HUDEP-2 (cell line): ENCODE results near the gene SAMD4A.
A peak's percentile ranks its signal among the peaks of the same experiment; 100 is the strongest.

Experiments
- DNase-seq, 76 experiments: peaks; one replicate each; lab custom pipeline; 2025; ENCODE audit not compliant: unreplicated experiment in 76 of 76; lab: John Stamatoyannopoulos, UW

The SAMD4A gene

GRCh38 chr14:54564868-54565784, 1.8 kb upstream of the SAMD4A start:
- peak in 47 of 76 experiments; percentile 13 to 63 (median 35) for DNase-seq

GRCh38 chr14:54565785-54566409, 1.0 kb upstream of the SAMD4A start:
- peak in 73 of 76 experiments; percentile 10 to 83 (median 67) for DNase-seq

DNA sequence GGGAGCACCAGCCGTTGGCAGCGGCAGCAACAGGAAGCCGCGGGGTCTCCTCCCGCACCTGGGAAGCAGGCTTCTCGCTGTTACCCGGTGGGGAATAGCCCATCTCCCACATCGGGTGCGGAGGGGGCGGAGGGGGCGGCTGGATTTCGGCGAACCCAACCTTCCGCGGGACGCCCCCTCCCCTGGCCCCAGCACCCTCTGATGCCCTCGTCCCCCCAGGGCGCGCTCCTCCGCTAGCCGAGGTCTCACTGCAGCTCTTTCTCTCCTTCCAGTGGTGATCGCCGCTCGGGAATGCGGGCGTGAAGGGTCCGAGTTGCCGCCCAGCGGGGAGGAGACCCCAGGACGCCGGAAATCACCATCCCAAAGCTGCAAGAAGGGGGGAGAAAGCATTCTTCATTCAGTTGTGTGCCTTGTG, 303 bp downstream of the SAMD4A start:
- DNase-seq = peak in 3 of 76 experiments; percentile 10 to 22 (median 11)

GRCh38 chr14:54567639-54568561, 972 bp downstream of the SAMD4A start:
- DNase-seq = peak in 14 of 76 experiments; percentile 2 to 38 (median 24)

DNA sequence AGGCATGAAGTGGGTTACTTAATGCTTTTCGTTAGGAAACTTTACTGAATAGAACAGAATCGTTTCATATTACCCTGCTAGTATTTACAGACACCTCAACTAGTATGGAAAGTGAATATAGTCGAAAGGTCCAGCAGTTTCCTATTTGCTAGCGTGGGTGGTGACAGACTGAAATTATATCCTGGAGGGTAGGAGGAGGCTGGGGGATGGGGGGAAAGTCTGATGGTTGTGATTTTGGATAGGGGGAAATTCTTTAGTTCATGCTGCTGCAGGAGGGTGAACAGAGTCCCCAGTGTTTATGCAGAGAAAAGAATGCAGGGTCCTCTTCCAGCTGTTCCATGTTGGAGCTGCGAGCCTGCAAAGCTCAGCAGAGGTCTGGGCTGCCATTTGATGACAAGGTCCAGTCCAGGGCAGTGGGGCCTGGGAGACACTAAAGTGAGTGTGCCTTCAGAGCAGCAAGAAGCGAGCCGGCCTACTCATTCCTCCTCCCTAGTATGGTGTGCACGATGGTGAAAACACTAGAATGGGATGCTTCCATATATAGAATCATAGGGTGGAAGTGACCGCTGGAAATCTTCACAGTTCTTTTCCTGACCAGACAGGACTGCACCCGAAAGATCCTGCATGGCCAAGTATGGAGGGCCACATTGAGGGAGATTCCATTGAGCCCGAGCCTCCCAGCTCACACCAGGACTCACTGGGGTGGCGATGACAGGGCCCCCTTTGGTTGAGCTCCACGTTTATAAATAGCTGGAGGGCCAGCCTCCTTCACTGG, 2.1 kb downstream of the SAMD4A start:
- DNase-seq = no peak

GRCh38 chr14:54570047-54570446, 3.1 kb downstream of the SAMD4A start:
- no peak for DNase-seq

- no peak for DNase-seq
Observed at GRCh38 chr14:54570631-54571415, 3.9 kb downstream of the SAMD4A start.

DNA sequence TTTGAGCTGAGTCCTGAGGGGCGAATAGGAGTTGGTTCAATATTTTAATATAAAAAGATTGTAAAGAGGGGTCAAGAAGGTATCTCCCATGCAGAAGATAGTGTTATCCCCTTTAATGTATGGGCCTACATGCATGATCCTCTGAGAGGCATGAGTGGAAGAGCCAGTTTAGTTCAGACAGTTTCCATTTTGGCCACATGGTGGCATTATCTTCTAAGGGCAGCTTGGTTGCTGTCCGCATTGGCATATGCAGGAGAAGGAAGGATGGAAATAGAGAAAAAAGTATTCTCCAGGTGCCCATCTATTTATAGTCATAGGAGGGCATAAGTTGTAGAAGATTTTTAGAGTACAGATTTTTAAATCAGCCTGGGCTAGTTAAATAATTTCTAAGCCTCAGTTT, 5.4 kb downstream of the SAMD4A start:
- DNase-seq = peak in 32 of 76 experiments; percentile 2 to 49 (median 26)

GRCh38 chr14:54574528-54574927, 7.6 kb downstream of the SAMD4A start:
- no peak for DNase-seq

DNA sequence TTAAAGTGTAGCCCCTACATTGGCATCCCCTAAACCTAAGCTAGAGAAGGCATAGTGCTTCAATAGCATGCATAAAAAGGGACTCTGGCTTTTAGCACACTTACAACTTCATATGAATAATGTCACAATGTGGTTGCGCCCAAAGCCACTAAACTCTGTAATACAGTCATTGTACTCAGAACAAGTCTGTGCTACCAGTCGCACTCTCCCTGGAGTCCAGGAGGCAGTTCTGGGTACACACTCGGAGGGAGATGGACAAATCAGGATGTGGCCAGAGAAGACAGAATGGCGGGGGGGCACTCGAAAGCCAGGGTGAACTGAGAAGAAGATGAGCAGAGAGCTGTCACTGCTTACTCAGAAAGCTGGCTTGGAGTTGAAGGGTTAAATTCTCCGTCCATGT, 10.6 kb downstream of the SAMD4A start:
- DNase-seq = no peak

GRCh38 chr14:54577977-54578376, 11.0 kb downstream of the SAMD4A start:
- no peak for DNase-seq

- no peak for DNase-seq
Observed at GRCh38 chr14:54579621-54580020, 12.7 kb downstream of the SAMD4A start.

DNA sequence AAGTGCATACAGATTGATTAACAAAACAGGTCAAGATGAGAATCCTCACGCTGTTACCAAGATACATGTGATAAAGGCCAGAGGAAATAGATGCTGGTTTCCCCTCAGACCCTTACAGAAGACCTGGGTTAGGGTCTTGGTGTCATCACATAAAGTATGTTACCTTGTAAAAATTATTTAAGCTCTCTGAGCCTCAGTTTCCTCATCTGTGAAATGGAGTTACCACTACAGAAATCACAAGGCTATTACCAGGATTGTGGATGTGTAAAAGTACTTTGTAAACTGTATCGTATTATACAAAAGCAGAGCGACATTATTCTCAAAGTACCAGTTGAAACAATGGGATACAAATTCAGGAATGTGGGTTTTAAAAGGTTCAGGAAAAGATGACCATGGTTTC, 14.0 kb downstream of the SAMD4A start:
- DNase-seq = no peak

- DNase-seq = no peak
Observed at GRCh38 chr14:54582334-54582733, 15.4 kb downstream of the SAMD4A start.

GRCh38 chr14:54584097-54584496, 17.2 kb downstream of the SAMD4A start:
- no peak for DNase-seq

DNA sequence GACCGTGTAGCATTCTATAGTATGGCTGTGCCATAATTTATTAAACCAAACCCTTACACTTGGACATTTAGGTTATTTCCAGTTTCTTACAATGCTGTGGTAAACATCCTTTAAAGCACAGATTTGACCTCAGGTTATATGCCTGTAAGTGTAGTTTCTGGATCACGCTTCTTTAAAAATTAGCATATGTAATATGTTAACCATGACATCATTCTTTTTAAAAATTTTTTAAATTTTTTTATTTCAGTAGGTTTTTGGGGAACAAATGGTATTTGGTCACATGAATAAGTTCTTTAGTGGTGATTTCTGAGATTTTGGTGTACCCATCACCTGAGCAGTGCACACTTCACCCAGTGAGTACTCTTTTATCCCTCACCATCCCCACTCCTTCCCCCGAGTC, 18.3 kb downstream of the SAMD4A start:
- no peak for DNase-seq

DNA sequence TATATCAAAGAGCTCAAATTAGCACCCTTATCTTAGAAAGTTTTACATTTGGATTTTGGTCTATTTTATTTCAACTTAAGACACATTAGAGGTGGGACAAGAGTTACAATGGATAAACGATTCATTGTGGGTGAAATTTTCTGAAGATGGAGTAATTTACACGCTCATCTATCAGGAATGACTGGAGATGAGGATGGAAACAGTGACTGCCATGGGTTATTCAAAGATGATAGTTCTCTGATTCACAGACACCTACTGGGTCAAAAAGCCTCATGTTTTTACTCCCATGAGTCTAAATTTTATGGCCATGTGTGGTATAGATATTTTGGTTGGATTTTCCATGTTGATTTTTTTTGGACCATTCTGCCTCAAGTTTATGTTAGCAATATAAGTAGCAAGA, 22.1 kb downstream of the SAMD4A start:
- DNase-seq = no peak

- no peak for DNase-seq
Observed at GRCh38 chr14:54589843-54590242, 22.9 kb downstream of the SAMD4A start.

- DNase-seq = no peak
Observed at GRCh38 chr14:54590481-54590880, 23.6 kb downstream of the SAMD4A start.
